Umbilical cord (tissue), 2 donors: ENCODE data around the gene VIPAS39. TPM values are rescaled to one million over a fixed set of nuclear protein-coding genes. Genes with fewer than 3 reads are reported as not detected.

Experiments used
- DNase-seq: peaks from one replicate; pipeline ENCODE4 v3.0.0-alpha.2; 2015; ENCODE audit warnings: low spot score
- total RNA-seq: library from RNA; depleted of rRNA; stranded (reverse); fragments of >200 nt; gene quantifications from one replicate; pipeline ENCODE4 v1.2.3, GENCODE V29; 2014; ENCODE audit warnings: low replicate concordance; ENCODE audit not compliant: insufficient read depth

Gene VIPAS39
- total RNA-seq, 1 donor from 2014 or later: 28.4 TPM

GRCh38 chr14:77406086-77406485 lies 51.3 kb downstream of the VIPAS39 start:
- DNase-seq: no peak

GRCh38 chr14:77403768-77404167 lies 53.6 kb downstream of the VIPAS39 start:
- DNase-seq: no peak

- DNase-seq: no peak
Measured at GRCh38 chr14:77400216-77400615, 57.2 kb downstream of the VIPAS39 start.

GRCh38 chr14:77390188-77390587 lies 67.2 kb downstream of the VIPAS39 start:
- DNase-seq: no peak

- DNase-seq: no peak
Measured at GRCh38 chr14:77378701-77379100, 78.7 kb downstream of the VIPAS39 start.

GRCh38 chr14:77377502-77377844 lies 79.9 kb downstream of the VIPAS39 start:
- DNase-seq: no peak

- peak; percentile 95 for DNase-seq
Measured at GRCh38 chr14:77376771-77377501, 80.5 kb downstream of the VIPAS39 start, which contains the start of the genes SAMD15 and TMED8. SAMD15 (plus strand) TSS chr14:77377379; CDS start chr14:77377419, 40 bp downstream. TMED8 (minus strand) TSS chr14:77377094; CDS start chr14:77377053, 41 bp downstream.

Other genes with a start within 250 kb of the VIPAS39 start
- not detected for gene NGB, start 186.4 kb downstream of the VIPAS39 start, total RNA-seq
- gene POMT2, start 136.7 kb downstream of the VIPAS39 start, total RNA-seq: 16.1 TPM
- 20.5 TPM for gene GSTZ1, start 136.6 kb downstream of the VIPAS39 start, total RNA-seq
- gene TMED8, start 80.5 kb downstream of the VIPAS39 start, total RNA-seq: 7.9 TPM
- 3.6 TPM for gene SAMD15, start 80.2 kb downstream of the VIPAS39 start, total RNA-seq
- gene NOXRED1, start 34.1 kb downstream of the VIPAS39 start, total RNA-seq: 0.48 TPM
- gene AHSA1, start 492 bp upstream of the VIPAS39 start, total RNA-seq: 66.9 TPM
- 10.6 TPM for gene ISM2, start 41.2 kb upstream of the VIPAS39 start, total RNA-seq
- gene SPTLC2, start 159.0 kb upstream of the VIPAS39 start, total RNA-seq: 36.1 TPM